ENCODE measurements around the gene CLPTM1.

The CLPTM1 gene

GRCh38 chr19:44960906-44961728 lies 5.9 kb downstream of the CLPTM1 start:
- ATAC-seq = no peak
- TF ChIP-seq GLIS3 (CRISPR knock-in tag; IDR thresholded peaks at IDR 0.05) (no peak), CSRNP3 (CRISPR knock-in tag; IDR thresholded peaks at IDR 0.05) (no peak), ESRRG (CRISPR knock-in tag; IDR thresholded peaks at IDR 0.05) (no peak), TOX (CRISPR knock-in tag; IDR thresholded peaks at IDR 0.05; ENCODE audit: borderline replicate concordance) (no peak), RARB (CRISPR knock-in tag; IDR thresholded peaks at IDR 0.05) (no peak), ZFP30 (CRISPR knock-in tag; IDR thresholded peaks at IDR 0.05) (no peak), CSDC2 (CRISPR knock-in tag; IDR thresholded peaks at IDR 0.05) (no peak), POU6F1 (CRISPR knock-in tag; IDR thresholded peaks at IDR 0.05; ENCODE audit: borderline replicate concordance, low read depth) (no peak), PPARA (CRISPR knock-in tag; IDR thresholded peaks at IDR 0.05; ENCODE audit: borderline replicate concordance) (no peak), TCF4 (CRISPR knock-in tag; IDR thresholded peaks at IDR 0.05; ENCODE audit: borderline replicate concordance) (no peak), ZFP3 (CRISPR knock-in tag; IDR thresholded peaks at IDR 0.05) (no peak), CREB5 (CRISPR knock-in tag; IDR thresholded peaks at IDR 0.05; ENCODE audit: low read depth) (no peak), ISL1 (CRISPR knock-in tag; IDR thresholded peaks at IDR 0.05) (no peak), ZNF70 (CRISPR knock-in tag; IDR thresholded peaks at IDR 0.05) (no peak), TSHZ2 (CRISPR knock-in tag; IDR thresholded peaks at IDR 0.05) (no peak), PATZ1 (CRISPR knock-in tag; IDR thresholded peaks at IDR 0.05; ENCODE audit: borderline replicate concordance) (no peak), ZC3H10 (CRISPR knock-in tag; IDR thresholded peaks at IDR 0.05) (no peak), BACH2 (CRISPR knock-in tag; IDR thresholded peaks at IDR 0.05; ENCODE audit: borderline replicate concordance) (no peak)

- TF ChIP-seq POU6F1 (CRISPR knock-in tag; IDR thresholded peaks at IDR 0.05; ENCODE audit: borderline replicate concordance, low read depth) = no peak
- no peak for ATAC-seq
These were observed 6.6 kb downstream of the CLPTM1 start for GRCh38 chr19:44961821-44962220.

GRCh38 chr19:44968118-44968517 lies 12.9 kb downstream of the CLPTM1 start:
- ATAC-seq = no peak
- TF ChIP-seq SNAI2 (CRISPR knock-in tag; IDR thresholded peaks at IDR 0.05) (no peak), OSR1 (CRISPR knock-in tag; IDR thresholded peaks at IDR 0.05) (no peak), CSRNP3 (CRISPR knock-in tag; IDR thresholded peaks at IDR 0.05) (no peak), RARB (CRISPR knock-in tag; IDR thresholded peaks at IDR 0.05) (no peak), TOX (CRISPR knock-in tag; IDR thresholded peaks at IDR 0.05; ENCODE audit: borderline replicate concordance) (no peak), ZC3H10 (CRISPR knock-in tag; IDR thresholded peaks at IDR 0.05) (no peak)
